HepG2 (cell line): ENCODE measurements around the gene ZNF280A. TPM values are rescaled to one million over a fixed set of nuclear protein-coding genes. Genes with fewer than 3 reads are reported as not detected.

Experiments used
- BCLAF1 ChIP-seq: fragments of 450-650 bp; IDR thresholded peaks from 2 replicates; pipeline ENCODE4 v1.6.1; 2017; ENCODE audit warnings: mild to moderate bottlenecking
- GPN1 ChIP-seq: sonication (generic); formaldehyde crosslinking; IDR thresholded peaks from 2 replicates; pipeline ENCODE4 v1.5.1; 2020; ENCODE audit warnings: missing genetic modification reagents, borderline replicate concordance
- JUND ChIP-seq: sonication (generic); formaldehyde crosslinking; IDR thresholded peaks from 2 replicates; pipeline ENCODE4 v1.8.0; 2022; ENCODE audit warnings: mild to moderate bottlenecking, missing genetic modification reagents
- KAT8 ChIP-seq: IDR thresholded peaks from 2 replicates; pipeline ENCODE4 v1.6.1; 2016; ENCODE audit warnings: missing genetic modification reagents, missing compliant biosample characterization
- KLF11 ChIP-seq: IDR thresholded peaks from 2 replicates; pipeline ENCODE4 v1.6.1; 2016; ENCODE audit warnings: missing compliant biosample characterization
- MAFK ChIP-seq, 2 experiments: IDR thresholded peaks in 1 of 2; conservative IDR thresholded peaks in 1 of 2; 2 replicates each; pipeline ENCODE4 v1.6.1; 2011; ENCODE audit warnings: improper control_type of control experiment in 2 of 2, low read length in 2 of 2
- NAIF1 ChIP-seq: sonication (generic); formaldehyde crosslinking; IDR thresholded peaks from 2 replicates; pipeline ENCODE4 v1.5.0; 2020; ENCODE audit warnings: mild to moderate bottlenecking, missing genetic modification reagents, borderline replicate concordance
- NKX3-1 ChIP-seq: sonication (generic); formaldehyde crosslinking; IDR thresholded peaks from 2 replicates; pipeline ENCODE4 v1.5.0; 2020; ENCODE audit warnings: missing genetic modification reagents
- YEATS4 ChIP-seq: sonication (generic); formaldehyde crosslinking; IDR thresholded peaks from 2 replicates; pipeline ENCODE4 v1.4.0; 2020; ENCODE audit warnings: missing genetic modification reagents, borderline replicate concordance
- ZBTB1 ChIP-seq: sonication (generic); formaldehyde crosslinking; IDR thresholded peaks from 2 replicates; pipeline ENCODE4 v1.4.0; 2020; ENCODE audit warnings: missing genetic modification reagents, borderline replicate concordance
- ZNF317 ChIP-seq: sonication (generic); formaldehyde crosslinking; IDR thresholded peaks from 2 replicates; pipeline ENCODE4 v1.5.0; 2020; ENCODE audit warnings: mild to moderate bottlenecking, missing genetic modification reagents
- polyA plus RNA-seq, 8 experiments: library from polyadenylated mRNA; depleted of rRNA in 3 of 8; stranded (reverse) in 7 of 8; unstranded in 1 of 8; fragments of >200 nt; fragmentation: Illumina TruSeq in 4 of 8; extraction: Trizol in 4 of 8; gene quantifications; 2 replicates each; pipeline versions ENCODE4 v1.2.1 to v1.2.3, GENCODE V29; 2011 to 2016; ENCODE audit warnings: low read depth in 4 of 8, missing spikeins in 1 of 8, mixed read lengths in 1 of 8; ENCODE audit not compliant: insufficient read depth in 1 of 8
- total RNA-seq, 5 experiments: library from RNA; depleted of rRNA; stranded (reverse); fragments of >200 nt; fragmentation: Illumina TruSeq; extraction: Trizol; gene quantifications; 2 replicates each; pipeline ENCODE4 v1.2.3, GENCODE V29; 2016; ENCODE audit warnings: low read depth in 1 of 5
- TF ChIP-seq, protein P1 (sequence below): sonication (generic); formaldehyde crosslinking; IDR thresholded peaks from 2 replicates; pipeline ENCODE4 v1.4.0; 2020; ENCODE audit warnings: mild to moderate bottlenecking, missing genetic modification reagents
- TF ChIP-seq, protein P2 (sequence below): sonication (generic); formaldehyde crosslinking; IDR thresholded peaks from 2 replicates; pipeline ENCODE4 v1.4.0; 2020; ENCODE audit warnings: mild to moderate bottlenecking, low read depth, missing genetic modification reagents
- TF ChIP-seq, protein P3 (sequence below): IDR thresholded peaks from 2 replicates; pipeline ENCODE4 v1.4.0; 2020; ENCODE audit warnings: mild to moderate bottlenecking, missing genetic modification reagents

ZNF280A gene
- total and polyA plus RNA-seq, 2 of the 13 experiments (the other 11 are each of a cell fraction or from before 2014, with no cell fraction given), result 1.4 to 2.9 TPM

- TF ChIP-seq, protein P1, sequence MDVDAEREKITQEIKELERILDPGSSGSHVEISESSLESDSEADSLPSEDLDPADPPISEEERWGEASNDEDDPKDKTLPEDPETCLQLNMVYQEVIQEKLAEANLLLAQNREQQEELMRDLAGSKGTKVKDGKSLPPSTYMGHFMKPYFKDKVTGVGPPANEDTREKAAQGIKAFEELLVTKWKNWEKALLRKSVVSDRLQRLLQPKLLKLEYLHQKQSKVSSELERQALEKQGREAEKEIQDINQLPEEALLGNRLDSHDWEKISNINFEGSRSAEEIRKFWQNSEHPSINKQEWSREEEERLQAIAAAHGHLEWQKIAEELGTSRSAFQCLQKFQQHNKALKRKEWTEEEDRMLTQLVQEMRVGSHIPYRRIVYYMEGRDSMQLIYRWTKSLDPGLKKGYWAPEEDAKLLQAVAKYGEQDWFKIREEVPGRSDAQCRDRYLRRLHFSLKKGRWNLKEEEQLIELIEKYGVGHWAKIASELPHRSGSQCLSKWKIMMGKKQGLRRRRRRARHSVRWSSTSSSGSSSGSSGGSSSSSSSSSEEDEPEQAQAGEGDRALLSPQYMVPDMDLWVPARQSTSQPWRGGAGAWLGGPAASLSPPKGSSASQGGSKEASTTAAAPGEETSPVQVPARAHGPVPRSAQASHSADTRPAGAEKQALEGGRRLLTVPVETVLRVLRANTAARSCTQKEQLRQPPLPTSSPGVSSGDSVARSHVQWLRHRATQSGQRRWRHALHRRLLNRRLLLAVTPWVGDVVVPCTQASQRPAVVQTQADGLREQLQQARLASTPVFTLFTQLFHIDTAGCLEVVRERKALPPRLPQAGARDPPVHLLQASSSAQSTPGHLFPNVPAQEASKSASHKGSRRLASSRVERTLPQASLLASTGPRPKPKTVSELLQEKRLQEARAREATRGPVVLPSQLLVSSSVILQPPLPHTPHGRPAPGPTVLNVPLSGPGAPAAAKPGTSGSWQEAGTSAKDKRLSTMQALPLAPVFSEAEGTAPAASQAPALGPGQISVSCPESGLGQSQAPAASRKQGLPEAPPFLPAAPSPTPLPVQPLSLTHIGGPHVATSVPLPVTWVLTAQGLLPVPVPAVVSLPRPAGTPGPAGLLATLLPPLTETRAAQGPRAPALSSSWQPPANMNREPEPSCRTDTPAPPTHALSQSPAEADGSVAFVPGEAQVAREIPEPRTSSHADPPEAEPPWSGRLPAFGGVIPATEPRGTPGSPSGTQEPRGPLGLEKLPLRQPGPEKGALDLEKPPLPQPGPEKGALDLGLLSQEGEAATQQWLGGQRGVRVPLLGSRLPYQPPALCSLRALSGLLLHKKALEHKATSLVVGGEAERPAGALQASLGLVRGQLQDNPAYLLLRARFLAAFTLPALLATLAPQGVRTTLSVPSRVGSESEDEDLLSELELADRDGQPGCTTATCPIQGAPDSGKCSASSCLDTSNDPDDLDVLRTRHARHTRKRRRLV (CRISPR knock-in tag), result no peak
- TF ChIP-seq, protein P2, sequence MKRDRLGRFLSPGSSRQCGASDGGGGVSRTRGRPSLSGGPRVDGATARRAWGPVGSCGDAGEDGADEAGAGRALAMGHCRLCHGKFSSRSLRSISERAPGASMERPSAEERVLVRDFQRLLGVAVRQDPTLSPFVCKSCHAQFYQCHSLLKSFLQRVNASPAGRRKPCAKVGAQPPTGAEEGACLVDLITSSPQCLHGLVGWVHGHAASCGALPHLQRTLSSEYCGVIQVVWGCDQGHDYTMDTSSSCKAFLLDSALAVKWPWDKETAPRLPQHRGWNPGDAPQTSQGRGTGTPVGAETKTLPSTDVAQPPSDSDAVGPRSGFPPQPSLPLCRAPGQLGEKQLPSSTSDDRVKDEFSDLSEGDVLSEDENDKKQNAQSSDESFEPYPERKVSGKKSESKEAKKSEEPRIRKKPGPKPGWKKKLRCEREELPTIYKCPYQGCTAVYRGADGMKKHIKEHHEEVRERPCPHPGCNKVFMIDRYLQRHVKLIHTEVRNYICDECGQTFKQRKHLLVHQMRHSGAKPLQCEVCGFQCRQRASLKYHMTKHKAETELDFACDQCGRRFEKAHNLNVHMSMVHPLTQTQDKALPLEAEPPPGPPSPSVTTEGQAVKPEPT (CRISPR knock-in tag), result 0 out of 2 replicates have a peak, but pooled peaks have one; percentile 32
- TF ChIP-seq YEATS4 (CRISPR knock-in tag), result 0 out of 2 replicates have a peak, but pooled peaks have one; percentile 20
- no peak for TF ChIP-seq BCLAF1
- TF ChIP-seq, protein P3, sequence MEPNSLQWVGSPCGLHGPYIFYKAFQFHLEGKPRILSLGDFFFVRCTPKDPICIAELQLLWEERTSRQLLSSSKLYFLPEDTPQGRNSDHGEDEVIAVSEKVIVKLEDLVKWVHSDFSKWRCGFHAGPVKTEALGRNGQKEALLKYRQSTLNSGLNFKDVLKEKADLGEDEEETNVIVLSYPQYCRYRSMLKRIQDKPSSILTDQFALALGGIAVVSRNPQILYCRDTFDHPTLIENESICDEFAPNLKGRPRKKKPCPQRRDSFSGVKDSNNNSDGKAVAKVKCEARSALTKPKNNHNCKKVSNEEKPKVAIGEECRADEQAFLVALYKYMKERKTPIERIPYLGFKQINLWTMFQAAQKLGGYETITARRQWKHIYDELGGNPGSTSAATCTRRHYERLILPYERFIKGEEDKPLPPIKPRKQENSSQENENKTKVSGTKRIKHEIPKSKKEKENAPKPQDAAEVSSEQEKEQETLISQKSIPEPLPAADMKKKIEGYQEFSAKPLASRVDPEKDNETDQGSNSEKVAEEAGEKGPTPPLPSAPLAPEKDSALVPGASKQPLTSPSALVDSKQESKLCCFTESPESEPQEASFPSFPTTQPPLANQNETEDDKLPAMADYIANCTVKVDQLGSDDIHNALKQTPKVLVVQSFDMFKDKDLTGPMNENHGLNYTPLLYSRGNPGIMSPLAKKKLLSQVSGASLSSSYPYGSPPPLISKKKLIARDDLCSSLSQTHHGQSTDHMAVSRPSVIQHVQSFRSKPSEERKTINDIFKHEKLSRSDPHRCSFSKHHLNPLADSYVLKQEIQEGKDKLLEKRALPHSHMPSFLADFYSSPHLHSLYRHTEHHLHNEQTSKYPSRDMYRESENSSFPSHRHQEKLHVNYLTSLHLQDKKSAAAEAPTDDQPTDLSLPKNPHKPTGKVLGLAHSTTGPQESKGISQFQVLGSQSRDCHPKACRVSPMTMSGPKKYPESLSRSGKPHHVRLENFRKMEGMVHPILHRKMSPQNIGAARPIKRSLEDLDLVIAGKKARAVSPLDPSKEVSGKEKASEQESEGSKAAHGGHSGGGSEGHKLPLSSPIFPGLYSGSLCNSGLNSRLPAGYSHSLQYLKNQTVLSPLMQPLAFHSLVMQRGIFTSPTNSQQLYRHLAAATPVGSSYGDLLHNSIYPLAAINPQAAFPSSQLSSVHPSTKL (CRISPR knock-in tag), result no peak; the same call in 1 of the 2 replicates
- peak; percentile 33 for TF ChIP-seq ZNF317 (CRISPR knock-in tag)
- TF ChIP-seq NKX3-1 (CRISPR knock-in tag), result no peak
- TF ChIP-seq MAFK (conservative IDR thresholded peaks at IDR 0.05 in 1 of 2, IDR thresholded peaks at IDR 0.05 in 1 of 2; ENCODE audit: low read length in 2 of 2), result no peak
- no peak for TF ChIP-seq ZBTB1 (CRISPR knock-in tag)
- no peak for TF ChIP-seq GPN1
- TF ChIP-seq KLF11 (CRISPR knock-in tag), result no peak; the same call in 1 of the 2 replicates
- TF ChIP-seq KAT8 (CRISPR knock-in tag), result peak; percentile 61; the same call in 1 of the 2 replicates
- TF ChIP-seq NAIF1 (CRISPR knock-in tag), result 0 out of 2 replicates have a peak, but pooled peaks have one; percentile 30
- TF ChIP-seq JUND (CRISPR knock-in tag), result no peak
Measured at GRCh38 chr22:22508274-22509176, 11.5 kb downstream of the ZNF280A start, which contains the start of gene ZNF280B (continued).
